ENCODE measurements around the gene PGAP2.
"Not testable (repeated sequence)": the region's sequence is repeated elsewhere in the genome, so short reads cannot be mapped to it uniquely, and the experiment has no call there.

The PGAP2 gene

GRCh38 chr11:3803726-3804495 is 4.4 kb upstream of the PGAP2 start:
- no peak for DNase-seq (ENCODE audit: low read depth, low spot score)

GRCh38 chr11:3808861-3809623 is 682 bp downstream of the PGAP2 start:
- DNase-seq (ENCODE audit: low read depth, low spot score): no peak

GRCh38 chr11:3809624-3809928 is 1.2 kb downstream of the PGAP2 start:
- no peak for DNase-seq (ENCODE audit: low read depth, low spot score)

GRCh38 chr11:3810446-3810845 is 2.1 kb downstream of the PGAP2 start:
- no peak for DNase-seq (ENCODE audit: low read depth, low spot score)

- DNase-seq (ENCODE audit: low read depth, low spot score): no peak
These were observed 2.6 kb downstream of the PGAP2 start for GRCh38 chr11:3810951-3811350.

- not testable (repeated sequence) for DNase-seq (ENCODE audit: low read depth, low spot score)
These were observed 6.5 kb downstream of the PGAP2 start for GRCh38 chr11:3814832-3815231.

GRCh38 chr11:3815845-3816244 is 7.5 kb downstream of the PGAP2 start:
- no peak for DNase-seq (ENCODE audit: low read depth, low spot score)

- DNase-seq (ENCODE audit: low read depth, low spot score): no peak
These were observed 8.3 kb downstream of the PGAP2 start for GRCh38 chr11:3816673-3817072.

GRCh38 chr11:3817181-3817800 is 8.9 kb downstream of the PGAP2 start:
- DNase-seq (ENCODE audit: low read depth, low spot score): no peak

GRCh38 chr11:3820971-3821370 is 12.6 kb downstream of the PGAP2 start:
- no peak for DNase-seq (ENCODE audit: low read depth, low spot score)

GRCh38 chr11:3822312-3822711 is 14.0 kb downstream of the PGAP2 start:
- no peak for DNase-seq (ENCODE audit: low read depth, low spot score)

GRCh38 chr11:3823303-3823702 is 14.9 kb downstream of the PGAP2 start:
- DNase-seq (ENCODE audit: low read depth, low spot score): no peak

- no peak for DNase-seq (ENCODE audit: low read depth, low spot score)
These were observed 15.6 kb downstream of the PGAP2 start for GRCh38 chr11:3823762-3824506.

GRCh38 chr11:3824714-3825472 is 16.5 kb downstream of the PGAP2 start:
- peak; percentile 65 for DNase-seq (ENCODE audit: low read depth, low spot score)

- no peak for DNase-seq (ENCODE audit: low read depth, low spot score)
These were observed 17.3 kb downstream of the PGAP2 start for GRCh38 chr11:3825473-3826154.

GRCh38 chr11:3826721-3827120 is 18.4 kb downstream of the PGAP2 start:
- DNase-seq (ENCODE audit: low read depth, low spot score): no peak

- no peak for DNase-seq (ENCODE audit: low read depth, low spot score)
These were observed 19.2 kb downstream of the PGAP2 start for GRCh38 chr11:3827434-3828186.

- no peak for DNase-seq (ENCODE audit: low read depth, low spot score)
These were observed 21.7 kb downstream of the PGAP2 start for GRCh38 chr11:3830088-3830487.

GRCh38 chr11:3830730-3831129 is 22.4 kb downstream of the PGAP2 start:
- no peak for DNase-seq (ENCODE audit: low read depth, low spot score)
